ENCODE results near the gene RAVER2. TPM values are rescaled to one million over a fixed set of nuclear protein-coding genes. Genes with fewer than 3 reads are reported as not detected.

RAVER2 gene
- total RNA-seq, 1 experiment from 2014 or later = 20.3 TPM

GRCh38 chr1:64748706-64749105, 3.8 kb downstream of the RAVER2 start:
- H3K36me3 Mint-ChIP-seq = no peaks in the 10 kb centered on the region
- ATAC-seq (no peak), DNase-seq (ENCODE audit: low spot score) (no peak)
- H3K4me1 Mint-ChIP-seq = peaks cover 43% of the 10 kb centered on the region
- H3K4me3 Mint-ChIP-seq = no peak overlapping the region
- no peaks in the 10 kb centered on the region for H3K27me3 Mint-ChIP-seq (ENCODE audit: low read depth)
- ChIA-PET CTCF (no interaction called here), POLR2A (no interaction called here)
- no peak overlapping the region for H3K27ac Mint-ChIP-seq
- TF ChIP-seq EMX1 (CRISPR knock-in tag; IDR thresholded peaks at IDR 0.05) (no peak), NFYB (CRISPR knock-in tag; conservative IDR thresholded peaks at IDR 0.05; ENCODE audit: low read depth) (no peak), ATF3 (CRISPR knock-in tag; conservative IDR thresholded peaks at IDR 0.05) (no peak), ZNF219 (CRISPR knock-in tag; IDR thresholded peaks at IDR 0.05; ENCODE audit: borderline replicate concordance) (no peak), ZNF263 (CRISPR knock-in tag; IDR thresholded peaks at IDR 0.05; ENCODE audit: low read depth) (no peak), NR1H2 (CRISPR knock-in tag; IDR thresholded peaks at IDR 0.05) (no peak), ZNF232 (CRISPR knock-in tag; IDR thresholded peaks at IDR 0.05) (no peak)
- no peaks in the 10 kb centered on the region for H3K9me3 Mint-ChIP-seq

- no peak for TF ChIP-seq JAZF1 (CRISPR knock-in tag; IDR thresholded peaks at IDR 0.05)
- no peak for TF ChIP-seq IRF2 (CRISPR knock-in tag; IDR thresholded peaks at IDR 0.05; ENCODE audit: borderline replicate concordance, low read depth)
- TF ChIP-seq ZNF263 (CRISPR knock-in tag; IDR thresholded peaks at IDR 0.05; ENCODE audit: low read depth) = no peak
- no peak for TF ChIP-seq EMX1 (CRISPR knock-in tag; IDR thresholded peaks at IDR 0.05)
- no peak for TF ChIP-seq NFYB (CRISPR knock-in tag; conservative IDR thresholded peaks at IDR 0.05; ENCODE audit: low read depth)
- no peak for TF ChIP-seq ZNF423 (CRISPR knock-in tag; IDR thresholded peaks at IDR 0.05)
- no peak for TF ChIP-seq ZBTB21 (CRISPR knock-in tag; IDR thresholded peaks at IDR 0.05; ENCODE audit: borderline replicate concordance)
- ChIA-PET CTCF (no interaction called here), POLR2A (no interaction called here)
- H3K4me1 Mint-ChIP-seq = peaks cover 48% of the 10 kb centered on the region
- DNase-seq (ENCODE audit: low spot score) (no peak), ATAC-seq (no peak)
- no peak overlapping the region for H3K27ac Mint-ChIP-seq
- H3K27me3 Mint-ChIP-seq (ENCODE audit: low read depth) = no peaks in the 10 kb centered on the region
- H3K9me3 Mint-ChIP-seq = no peaks in the 10 kb centered on the region
- no peak overlapping the region for H3K4me3 Mint-ChIP-seq
- H3K36me3 Mint-ChIP-seq = no peaks in the 10 kb centered on the region
These were observed 5.2 kb downstream of the RAVER2 start for GRCh38 chr1:64750092-64750491.

GRCh38 chr1:64750875-64751274, 6.0 kb downstream of the RAVER2 start:
- H3K4me1 Mint-ChIP-seq = peaks cover 54% of the 10 kb centered on the region
- H3K4me3 Mint-ChIP-seq = no peak overlapping the region
- CTCF ChIA-PET = no interaction called here
- no peaks in the 10 kb centered on the region for H3K36me3 Mint-ChIP-seq
- no peaks in the 10 kb centered on the region for H3K9me3 Mint-ChIP-seq
- ATAC-seq = no peak
- TF ChIP-seq GRHL2 (CRISPR knock-in tag; IDR thresholded peaks at IDR 0.05; ENCODE audit: insufficient replicate concordance, severe bottlenecking) = no peak
- no peak for TF ChIP-seq TEAD4 (CRISPR knock-in tag; IDR thresholded peaks at IDR 0.05)
- no peak for TF ChIP-seq ARID4B (CRISPR knock-in tag; IDR thresholded peaks at IDR 0.05; ENCODE audit: borderline replicate concordance)
- TF ChIP-seq SMAD4 (CRISPR knock-in tag; IDR thresholded peaks at IDR 0.05) = no peak
- no peak for TF ChIP-seq ZNF425 (CRISPR knock-in tag; conservative IDR thresholded peaks at IDR 0.05)
- no peak for TF ChIP-seq OVOL2 (CRISPR knock-in tag; IDR thresholded peaks at IDR 0.05; ENCODE audit: borderline replicate concordance)
- TF ChIP-seq ZNF219 (CRISPR knock-in tag; IDR thresholded peaks at IDR 0.05; ENCODE audit: borderline replicate concordance) = no peak
- TF ChIP-seq ZNF232 (CRISPR knock-in tag; IDR thresholded peaks at IDR 0.05) = no peak
- POLR2A ChIA-PET = no interaction called here
- H3K27me3 Mint-ChIP-seq (ENCODE audit: low read depth) = no peaks in the 10 kb centered on the region
- no peak for DNase-seq (ENCODE audit: low spot score)
- no peak overlapping the region for H3K27ac Mint-ChIP-seq
